HG03097 (cell line): ENCODE measurements around the gene SUCLA2.

Experiments used
- ATAC-seq: cut with Tn5 transposase; IDR thresholded peaks from one replicate; pipeline ENCODE4 v1.9.1; 2021; ENCODE audit not compliant: unreplicated experiment, low FRiP score

The SUCLA2 gene

DNA sequence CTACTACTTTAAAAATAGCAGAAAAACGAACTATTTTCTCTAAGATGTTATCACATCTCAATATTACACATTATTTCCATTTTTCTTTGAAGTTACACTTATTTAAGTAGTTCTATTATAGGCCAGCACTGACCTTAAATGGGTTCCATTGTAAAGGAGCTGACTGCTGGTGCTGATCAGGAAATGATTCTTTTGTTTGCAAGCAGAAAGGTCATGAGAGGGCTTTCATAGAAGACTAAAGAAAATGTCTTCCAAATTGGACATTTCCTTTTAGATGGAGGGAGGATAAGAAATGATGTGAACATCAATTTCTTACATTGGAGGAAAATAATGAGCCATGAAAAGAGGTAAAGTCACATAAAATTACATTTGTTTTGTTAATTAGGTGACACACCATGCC is 96.2 kb downstream of the SUCLA2 start:
- no peak for ATAC-seq

DNA sequence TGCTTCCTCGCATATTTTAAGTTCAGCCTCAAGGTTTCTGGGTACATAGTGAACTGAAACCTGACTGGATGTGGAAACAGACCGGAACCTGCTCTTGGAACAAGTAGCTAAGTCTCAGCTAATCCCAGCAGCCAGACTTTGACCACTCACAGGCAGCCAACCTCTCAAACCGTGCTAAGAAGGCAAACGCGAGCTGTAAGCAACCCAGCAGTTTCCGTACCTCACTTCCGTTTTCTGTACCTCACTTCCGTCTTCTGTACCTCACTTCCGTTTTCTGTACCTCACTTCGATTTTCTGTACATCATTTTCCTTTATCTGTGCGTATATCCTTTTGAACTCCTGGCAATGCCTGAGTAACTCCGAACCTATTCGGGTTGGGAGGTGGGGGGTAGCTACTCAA is 96.8 kb downstream of the SUCLA2 start:
- no peak for ATAC-seq

DNA sequence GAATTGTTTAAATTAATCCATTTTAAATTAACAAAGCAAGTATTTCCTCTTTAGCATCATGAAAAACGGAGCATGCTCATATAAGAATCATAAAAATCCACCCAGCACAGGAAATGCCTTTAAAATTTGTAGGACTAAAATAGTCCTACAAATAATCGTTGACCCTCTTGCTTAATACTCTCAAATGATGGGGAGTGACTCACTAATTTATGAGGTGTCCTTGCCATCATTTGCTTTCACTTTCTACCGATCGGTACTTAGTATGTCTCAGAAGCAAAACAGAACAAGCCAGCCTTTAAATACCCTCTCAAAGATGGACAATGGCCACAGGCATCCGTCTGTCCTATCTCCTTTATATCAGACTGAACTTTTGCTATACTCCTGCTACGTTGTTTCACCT is 97.2 kb downstream of the SUCLA2 start:
- no peak for ATAC-seq

DNA sequence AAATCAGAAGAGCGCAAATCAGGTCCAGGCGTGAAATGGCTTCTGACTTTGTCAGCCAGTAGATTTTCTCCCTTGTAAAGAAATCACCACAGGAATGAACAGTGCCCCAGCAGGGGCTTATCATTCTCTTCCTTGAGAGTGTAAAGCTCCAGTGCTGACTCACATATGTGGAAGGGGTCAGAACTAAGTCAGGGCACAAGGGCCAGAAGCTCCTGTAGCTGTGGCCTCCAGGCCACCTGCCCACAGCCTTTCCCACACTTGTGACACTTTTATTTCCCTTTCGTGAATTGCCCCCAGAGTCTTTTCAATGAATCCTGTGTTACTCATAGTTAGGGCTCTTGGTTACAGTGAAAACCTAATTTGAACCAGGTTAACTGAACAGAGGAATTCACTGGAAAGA is 99.6 kb downstream of the SUCLA2 start:
- no peak for ATAC-seq

DNA sequence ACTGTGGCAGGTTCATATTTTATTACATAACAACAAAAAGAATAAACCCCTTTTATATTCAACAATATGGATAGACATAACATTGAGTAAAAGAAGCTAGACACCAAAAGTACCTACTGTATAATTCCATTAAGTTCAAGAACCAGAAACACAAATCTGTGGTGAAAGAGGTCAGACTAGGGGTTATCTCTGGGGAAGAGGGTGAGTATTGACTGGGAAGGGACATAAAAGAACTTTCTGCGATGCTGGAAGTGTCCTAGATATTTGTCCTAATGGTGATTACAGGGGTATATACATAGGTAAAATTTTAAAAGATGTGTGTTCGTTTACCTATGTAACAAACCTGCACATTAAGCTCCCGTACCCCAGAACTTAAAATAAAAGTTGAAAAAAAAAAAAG is 103.0 kb downstream of the SUCLA2 start:
- ATAC-seq, result no peak

DNA sequence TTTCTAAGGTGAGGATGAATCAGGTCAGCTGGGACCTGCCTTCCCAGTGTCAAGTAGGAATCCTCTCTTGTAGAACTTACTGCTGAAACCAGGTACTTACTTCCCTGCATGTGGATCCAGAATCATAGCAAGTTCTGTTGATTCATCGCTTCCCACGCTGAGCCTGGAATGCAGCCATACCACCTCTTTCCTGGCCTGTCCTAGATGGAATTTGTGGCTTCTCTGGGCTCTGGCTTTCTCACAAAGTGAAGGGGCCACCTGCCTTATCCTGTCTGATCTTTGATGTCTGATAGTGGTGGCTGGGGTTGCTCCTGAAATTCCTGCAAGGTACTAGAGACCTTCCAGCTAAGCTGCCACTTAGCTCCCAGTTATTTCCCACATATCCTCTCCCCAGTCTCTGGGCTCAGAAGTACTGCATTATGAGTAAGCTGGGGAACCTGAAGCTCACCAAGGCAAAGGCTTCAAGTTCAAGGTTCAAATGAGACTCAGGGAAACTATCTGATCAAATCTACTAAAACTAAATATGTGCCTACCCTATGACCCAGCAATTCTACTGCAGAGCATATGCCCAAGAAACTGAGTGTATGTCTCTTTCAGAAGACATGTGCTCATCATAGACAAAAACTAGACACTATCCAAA is 103.5 kb downstream of the SUCLA2 start:
- ATAC-seq, result no peak

DNA sequence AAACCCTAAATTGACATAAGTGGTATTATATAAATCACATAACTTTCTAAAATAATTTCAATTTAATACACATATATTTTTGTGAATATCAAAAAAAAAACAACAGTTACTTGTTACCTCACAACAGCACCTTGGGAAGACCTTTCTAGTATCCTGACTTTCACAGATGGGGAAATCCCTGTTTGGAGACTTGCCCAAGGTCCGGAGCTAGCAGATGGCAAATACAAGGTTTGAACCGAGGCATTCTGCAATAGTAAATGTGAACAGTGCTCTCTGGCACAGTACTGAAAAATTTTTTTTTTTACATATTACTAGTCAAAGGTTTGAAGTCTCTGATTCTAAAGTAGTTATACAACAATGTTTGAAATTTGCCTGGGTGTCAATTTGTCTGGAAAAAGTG is 104.5 kb downstream of the SUCLA2 start:
- ATAC-seq, result no peak

DNA sequence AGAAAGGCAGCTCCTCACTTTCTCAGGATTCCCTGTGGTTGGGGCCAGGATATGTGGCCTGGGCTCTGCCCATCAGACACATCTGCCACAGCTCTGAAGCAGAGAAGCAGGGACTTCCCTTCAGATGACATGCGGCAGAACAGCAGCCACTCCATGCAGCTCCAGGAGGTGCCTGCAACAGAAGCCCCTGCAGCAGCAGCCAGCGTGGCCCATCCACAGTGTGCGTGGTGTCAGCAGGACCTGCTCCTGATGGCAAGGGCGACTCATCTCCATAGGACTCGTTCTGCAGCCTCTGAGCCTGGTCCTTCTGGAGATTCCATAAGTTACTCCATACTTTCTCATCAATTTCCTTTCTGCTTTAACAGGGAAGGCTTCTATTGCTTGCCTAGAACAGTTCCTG is 105.0 kb downstream of the SUCLA2 start:
- no peak for ATAC-seq

DNA sequence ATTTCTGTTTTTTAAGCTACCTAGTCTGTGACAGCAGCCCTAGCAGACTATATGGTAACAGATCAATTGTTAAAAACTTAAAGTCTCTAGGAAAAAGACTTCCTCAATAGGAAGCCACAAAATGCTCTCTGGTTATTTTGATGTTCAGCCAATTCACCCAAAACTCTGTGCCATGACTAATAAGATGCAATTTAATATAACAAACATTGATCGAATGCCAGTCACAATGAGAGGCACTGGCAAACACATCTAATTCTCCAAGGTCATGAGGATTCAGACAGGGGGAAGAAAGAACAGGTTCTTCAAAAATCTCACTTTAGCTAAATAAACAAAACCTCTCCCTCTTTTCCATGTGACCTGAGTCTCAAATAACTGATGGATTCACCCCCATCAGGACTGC is 107.5 kb downstream of the SUCLA2 start:
- no peak for ATAC-seq
